Fibroblast of lung (primary cell): ENCODE results near the gene MYO9A. TPM values are rescaled to one million over a fixed set of nuclear protein-coding genes. Genes with fewer than 3 reads are reported as not detected.

ENCODE experiments used
- DNase-seq, 2 donors: peaks; one replicate each; pipeline versions ENCODE4 v3.0.0 to v3.0.0-alpha.2; 2010; ENCODE audit warnings: low read depth in 2 of 2
- H2AFZ ChIP-seq: 2 replicates; pipeline ENCODE4 v1.5.1; 2012; ENCODE audit warnings: low read length, control low read depth, inconsistent platforms
- H3K27ac ChIP-seq: 2 replicates; pipeline ENCODE4 v1.5.1; 2011; ENCODE audit warnings: low read length, control low read depth; ENCODE audit not compliant: insufficient read depth
- H3K27me3 ChIP-seq: 2 replicates; pipeline ENCODE4 v1.5.1; 2011; ENCODE audit warnings: mild to moderate bottlenecking, low read length; ENCODE audit not compliant: control insufficient read depth, insufficient read depth
- H3K36me3 ChIP-seq: 2 replicates; pipeline ENCODE4 v1.5.1; 2011; ENCODE audit warnings: low read length; ENCODE audit not compliant: control insufficient read depth, insufficient read depth
- H3K4me1 ChIP-seq: 2 replicates; pipeline ENCODE4 v1.5.1; 2011; ENCODE audit warnings: low read length; ENCODE audit not compliant: control insufficient read depth, insufficient read depth; ENCODE audit errors: extremely low read depth
- H3K4me2 ChIP-seq: 2 replicates; pipeline ENCODE4 v1.5.1; 2011; ENCODE audit warnings: low read length, control low read depth; ENCODE audit not compliant: insufficient read depth; ENCODE audit errors: extremely low read depth
- H3K4me3 ChIP-seq, 4 experiments: fragments of 200-600 bp in 1 of 4; sonication (generic) in 1 of 4; replicated peaks in 1 of 4; 2 replicates each; pipeline ENCODE4 v1.5.1; 2011 to 2016; ENCODE audit warnings: low read length in 4 of 4, low read depth in 3 of 4, mild to moderate bottlenecking in 3 of 4, control low read depth in 2 of 4, inconsistent platforms in 1 of 4, mixed read lengths in 1 of 4; ENCODE audit not compliant: insufficient read depth in 1 of 4; ENCODE audit errors: control extremely low read depth in 1 of 4
- H3K79me2 ChIP-seq: 2 replicates; pipeline ENCODE4 v1.5.1; 2012; ENCODE audit warnings: mild to moderate bottlenecking, low read length, inconsistent platforms; ENCODE audit not compliant: control insufficient read depth, insufficient read depth
- H3K9ac ChIP-seq: 2 replicates; pipeline ENCODE4 v1.5.1; 2011; ENCODE audit warnings: mild to moderate bottlenecking, low read length, control low read depth; ENCODE audit not compliant: insufficient read depth
- H3K9me3 ChIP-seq: 2 replicates; pipeline ENCODE4 v1.5.1; 2012; ENCODE audit warnings: low read depth, low read length; ENCODE audit not compliant: control insufficient read depth, insufficient read depth
- H4K20me1 ChIP-seq: 2 replicates; pipeline ENCODE4 v1.5.1; 2011; ENCODE audit warnings: low read length; ENCODE audit not compliant: control insufficient read depth, insufficient read depth; ENCODE audit errors: extremely low read depth
- EZH2 ChIP-seq: IDR thresholded peaks from 2 replicates; pipeline ENCODE4 v1.5.1; 2012; ENCODE audit warnings: low read length, control low read depth, mild to moderate bottlenecking; ENCODE audit errors: missing control alignments
- polyA plus RNA-seq, 2 donors: library from polyadenylated mRNA; depleted of rRNA in 1 of 2; stranded (reverse) in 1 of 2; unstranded in 1 of 2; fragments of >200 nt; gene quantifications; 2 replicates each; pipeline ENCODE4 v1.2.1, GENCODE V29; 2011 to 2012; ENCODE audit warnings: missing spikeins in 1 of 2
- total RNA-seq: library from RNA; depleted of rRNA; stranded (reverse); fragments of >200 nt; gene quantifications from 2 replicates; pipeline ENCODE4 v1.2.1, GENCODE V29; 2014
- TF ChIP-seq, protein P1 (sequence below), 2 donors: IDR thresholded peaks in 1 of 2; conservative IDR thresholded peaks in 1 of 2; 1 replicate in 1 of 2; 2 replicates in 1 of 2; pipeline ENCODE4 v1.5.1; 2011 to 2012; ENCODE audit warnings: low read length in 2 of 2, control low read depth in 1 of 2, inconsistent platforms in 1 of 2, low read depth in 1 of 2, mild to moderate bottlenecking in 1 of 2

The MYO9A gene
- total and polyA plus RNA-seq, 2 donors (not counting 1 experiment from before 2014, with no cell fraction given): 12.8 to 48.6 TPM

DNA sequence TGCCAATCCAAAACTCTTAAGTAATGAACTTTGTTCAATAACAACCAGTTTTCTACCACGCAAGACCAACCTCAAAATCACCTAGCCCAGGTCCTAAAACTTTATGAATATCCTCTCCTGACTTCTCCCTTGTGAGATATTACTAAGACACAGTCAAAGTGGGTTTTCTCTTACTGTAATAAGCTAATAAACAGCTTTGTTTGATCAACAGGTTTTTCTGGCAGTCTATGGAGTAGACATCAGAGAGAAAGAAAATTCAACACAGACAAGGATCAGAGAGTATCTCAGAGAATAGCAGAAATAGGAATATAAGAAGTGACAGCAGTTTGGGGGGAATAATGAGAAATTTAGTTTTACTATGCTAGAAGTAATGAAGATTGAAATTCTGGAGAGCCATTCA is 228.0 kb downstream of the MYO9A start:
- H3K9me3 ChIP-seq: no peaks in the 10 kb centered on the region
- no peak overlapping the region for H2AFZ ChIP-seq
- peaks cover 3% of the 10 kb centered on the region for H3K36me3 ChIP-seq
- H3K79me2 ChIP-seq: no peaks in the 10 kb centered on the region
- DNase-seq: no peak
- no peak for TF ChIP-seq EZH2
- TF ChIP-seq, protein P1, sequence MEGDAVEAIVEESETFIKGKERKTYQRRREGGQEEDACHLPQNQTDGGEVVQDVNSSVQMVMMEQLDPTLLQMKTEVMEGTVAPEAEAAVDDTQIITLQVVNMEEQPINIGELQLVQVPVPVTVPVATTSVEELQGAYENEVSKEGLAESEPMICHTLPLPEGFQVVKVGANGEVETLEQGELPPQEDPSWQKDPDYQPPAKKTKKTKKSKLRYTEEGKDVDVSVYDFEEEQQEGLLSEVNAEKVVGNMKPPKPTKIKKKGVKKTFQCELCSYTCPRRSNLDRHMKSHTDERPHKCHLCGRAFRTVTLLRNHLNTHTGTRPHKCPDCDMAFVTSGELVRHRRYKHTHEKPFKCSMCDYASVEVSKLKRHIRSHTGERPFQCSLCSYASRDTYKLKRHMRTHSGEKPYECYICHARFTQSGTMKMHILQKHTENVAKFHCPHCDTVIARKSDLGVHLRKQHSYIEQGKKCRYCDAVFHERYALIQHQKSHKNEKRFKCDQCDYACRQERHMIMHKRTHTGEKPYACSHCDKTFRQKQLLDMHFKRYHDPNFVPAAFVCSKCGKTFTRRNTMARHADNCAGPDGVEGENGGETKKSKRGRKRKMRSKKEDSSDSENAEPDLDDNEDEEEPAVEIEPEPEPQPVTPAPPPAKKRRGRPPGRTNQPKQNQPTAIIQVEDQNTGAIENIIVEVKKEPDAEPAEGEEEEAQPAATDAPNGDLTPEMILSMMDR (conservative IDR thresholded peaks at IDR 0.05 in 1 of 2, IDR thresholded peaks at IDR 0.05 in 1 of 2; ENCODE audit: low read depth in 1 of 2, low read length in 2 of 2): no peak
- H3K4me3 ChIP-seq: no peak overlapping the region
- no peak overlapping the region for H3K27ac ChIP-seq
- no peaks in the 10 kb centered on the region for H4K20me1 ChIP-seq
- no peaks in the 10 kb centered on the region for H3K4me1 ChIP-seq
- no peak overlapping the region for H3K9ac ChIP-seq
- H3K4me2 ChIP-seq: no peak overlapping the region
- no peaks in the 10 kb centered on the region for H3K27me3 ChIP-seq

DNA sequence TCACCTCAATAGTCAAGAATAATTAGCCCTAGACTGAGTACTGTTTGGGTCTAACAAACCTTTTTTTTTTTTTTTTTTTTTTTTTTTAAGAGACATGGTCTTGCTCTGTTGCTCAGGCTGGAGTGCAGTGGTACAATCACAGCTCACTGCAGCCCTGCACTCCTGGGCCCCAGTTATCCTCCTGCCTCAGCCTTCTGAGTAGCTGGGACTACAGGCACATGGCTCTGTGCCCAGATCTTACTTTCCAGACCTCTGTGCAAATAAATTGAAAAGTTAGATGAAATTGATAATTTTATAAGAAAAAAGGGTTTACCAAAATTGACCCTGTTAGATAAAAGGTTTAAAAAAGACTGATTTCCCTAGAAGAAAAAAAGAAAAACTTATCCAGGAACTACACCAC is 228.6 kb downstream of the MYO9A start:
- Histone ChIP-seq H3K4me3 (no peak overlapping the region), H3K4me1 (no peaks in the 10 kb centered on the region), H3K9me3 (no peaks in the 10 kb centered on the region), H3K36me3 (peaks cover 3% of the 10 kb centered on the region), H3K27ac (no peak overlapping the region), H3K4me2 (no peak overlapping the region), H4K20me1 (no peaks in the 10 kb centered on the region), H3K27me3 (no peaks in the 10 kb centered on the region), H3K79me2 (no peaks in the 10 kb centered on the region), H3K9ac (no peak overlapping the region), H2AFZ (no peak overlapping the region)
- DNase-seq: no peak
- TF ChIP-seq, protein P1 (conservative IDR thresholded peaks at IDR 0.05 in 1 of 2, IDR thresholded peaks at IDR 0.05 in 1 of 2; ENCODE audit: low read depth in 1 of 2, low read length in 2 of 2): no peak
- TF ChIP-seq EZH2: no peak

DNA sequence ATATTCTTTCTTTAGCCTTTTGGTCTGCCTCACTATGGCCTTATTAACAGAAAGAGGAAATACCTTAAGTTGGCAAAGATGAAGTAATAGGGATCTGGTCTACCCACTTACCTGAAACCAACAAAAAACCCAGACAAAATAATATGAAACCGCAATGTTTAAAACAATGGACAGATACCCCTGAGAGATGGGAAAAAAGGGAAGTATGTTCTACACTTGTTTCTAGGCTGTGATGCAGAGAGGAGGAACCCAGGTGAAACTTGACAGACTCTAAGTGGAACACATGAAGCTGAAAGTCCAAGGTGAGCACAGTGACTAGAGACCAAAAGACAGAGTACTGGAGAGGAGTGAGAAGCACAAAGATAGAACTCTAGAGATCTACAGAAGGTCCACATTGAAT is 229.2 kb downstream of the MYO9A start:
- Histone ChIP-seq H3K4me2 (no peak overlapping the region), H3K27me3 (no peaks in the 10 kb centered on the region), H3K9ac (no peak overlapping the region), H3K4me3 (no peak overlapping the region), H3K36me3 (peaks cover 3% of the 10 kb centered on the region), H4K20me1 (no peaks in the 10 kb centered on the region), H3K9me3 (no peaks in the 10 kb centered on the region), H2AFZ (no peak overlapping the region), H3K27ac (no peak overlapping the region), H3K4me1 (no peaks in the 10 kb centered on the region), H3K79me2 (no peaks in the 10 kb centered on the region)
- no peak for DNase-seq
- TF ChIP-seq, protein P1 (conservative IDR thresholded peaks at IDR 0.05 in 1 of 2, IDR thresholded peaks at IDR 0.05 in 1 of 2; ENCODE audit: low read depth in 1 of 2, low read length in 2 of 2): no peak
- no peak for TF ChIP-seq EZH2
